ENCODE data around the gene INPP4A.

The INPP4A gene

DNA sequence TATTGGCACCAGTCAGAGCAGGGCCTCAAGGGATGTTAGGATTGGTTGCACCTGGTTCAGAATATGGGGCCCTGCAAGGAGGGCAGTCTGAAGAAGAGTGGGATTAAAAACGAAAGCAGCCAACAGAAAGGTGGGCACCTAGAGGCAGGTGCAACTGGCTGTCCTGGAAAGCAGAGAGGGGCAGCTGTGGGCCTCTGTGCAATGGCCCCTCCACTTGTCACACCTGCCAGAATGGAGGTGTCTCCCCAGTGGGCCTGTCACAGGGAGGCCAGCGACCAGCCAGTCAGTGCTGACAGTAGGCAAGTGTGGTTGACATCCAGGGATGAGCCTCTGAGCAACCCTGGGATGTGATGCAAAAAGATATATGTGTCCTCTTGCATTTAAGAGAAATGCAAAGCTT, 37.7 kb downstream of the INPP4A start:
- Mint-ChIP-seq H3K36me3 (peaks cover 3% of the 10 kb centered on the region), H3K27me3 (no peaks in the 10 kb centered on the region), H3K4me1 (peaks cover 40% of the 10 kb centered on the region), H3K4me3 (no peak overlapping the region), H3K9me3 (no peaks in the 10 kb centered on the region), H3K27ac (no peak overlapping the region)
- ATAC-seq (ENCODE audit: low read depth) (no peak), DNase-seq (ENCODE audit: low spot score in 2 of 2) (no peak)

DNA sequence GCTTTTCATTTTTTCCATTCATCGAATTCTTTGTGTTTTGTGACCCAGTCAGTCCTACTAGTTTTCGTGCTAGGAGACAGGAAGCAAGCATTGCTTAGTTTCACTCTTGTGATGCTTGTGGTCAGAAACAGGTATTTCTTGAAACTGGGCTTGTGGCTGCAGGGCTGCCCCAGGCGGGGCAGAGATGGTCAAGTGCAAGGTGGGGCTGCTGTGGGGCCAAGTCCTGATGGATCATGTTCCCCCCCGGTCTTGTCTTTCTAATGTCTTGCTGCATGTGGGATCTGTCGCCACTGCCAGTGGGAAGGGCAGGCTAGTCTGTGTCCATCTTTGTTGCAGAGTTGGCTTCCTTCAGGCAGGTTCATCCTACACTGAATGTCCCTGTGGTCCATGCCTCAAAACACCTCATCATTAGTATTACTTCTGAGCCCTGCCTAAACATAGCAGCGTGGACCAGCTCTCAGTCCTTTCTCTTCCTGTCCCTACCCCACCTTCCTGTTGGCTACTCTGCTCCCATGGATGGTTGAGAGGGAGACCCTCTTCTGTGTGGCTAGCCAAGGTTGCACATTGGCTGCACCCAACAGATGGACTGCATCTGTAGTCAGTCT, 38.7 kb downstream of the INPP4A start:
- Mint-ChIP-seq H3K9me3 (no peaks in the 10 kb centered on the region), H3K4me1 (peaks cover 43% of the 10 kb centered on the region)
- ATAC-seq (ENCODE audit: low read depth) = no peak

DNA sequence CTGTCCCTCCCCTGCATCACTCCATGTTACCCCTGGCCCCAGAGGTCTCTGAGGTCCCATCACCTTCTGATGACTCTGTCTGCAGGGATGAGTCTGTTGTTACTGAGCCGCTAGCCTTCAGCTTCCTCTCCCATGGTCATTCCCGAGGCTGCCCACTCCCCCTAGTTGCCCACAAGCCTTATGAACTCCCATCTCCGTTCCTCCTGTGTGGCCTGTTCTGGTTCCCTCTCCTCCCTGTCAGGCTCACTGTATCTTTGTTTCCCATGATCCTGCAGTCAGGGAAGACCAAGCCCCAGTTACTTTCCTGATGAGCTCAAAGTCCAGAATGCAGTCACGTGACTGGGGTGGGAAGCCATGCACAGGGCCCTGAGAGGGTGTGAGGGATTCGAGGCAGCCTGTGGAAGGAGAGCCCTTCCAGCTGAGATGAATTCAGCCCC, 39.5 kb downstream of the INPP4A start:
- H3K4me3 Mint-ChIP-seq = peak overlapping the region; percentile 16
- no peaks in the 10 kb centered on the region for H3K27me3 Mint-ChIP-seq
- H3K27ac Mint-ChIP-seq = no peak overlapping the region
- DNase-seq (ENCODE audit: low spot score in 2 of 2) (no peak), ATAC-seq (ENCODE audit: low read depth) (no peak)
- peaks cover 45% of the 10 kb centered on the region for H3K4me1 Mint-ChIP-seq
- H3K9me3 Mint-ChIP-seq = no peaks in the 10 kb centered on the region
- H3K36me3 Mint-ChIP-seq = no peaks in the 10 kb centered on the region

More for the DNA sequence above, 38.7 kb downstream of the INPP4A start:
- no peak overlapping the region for H3K27ac Mint-ChIP-seq
- no peaks in the 10 kb centered on the region for H3K36me3 Mint-ChIP-seq
- no peaks in the 10 kb centered on the region for H3K27me3 Mint-ChIP-seq
- DNase-seq (ENCODE audit: low spot score in 2 of 2) = no peak
- H3K4me3 Mint-ChIP-seq = peak overlapping the region; percentile 0

DNA sequence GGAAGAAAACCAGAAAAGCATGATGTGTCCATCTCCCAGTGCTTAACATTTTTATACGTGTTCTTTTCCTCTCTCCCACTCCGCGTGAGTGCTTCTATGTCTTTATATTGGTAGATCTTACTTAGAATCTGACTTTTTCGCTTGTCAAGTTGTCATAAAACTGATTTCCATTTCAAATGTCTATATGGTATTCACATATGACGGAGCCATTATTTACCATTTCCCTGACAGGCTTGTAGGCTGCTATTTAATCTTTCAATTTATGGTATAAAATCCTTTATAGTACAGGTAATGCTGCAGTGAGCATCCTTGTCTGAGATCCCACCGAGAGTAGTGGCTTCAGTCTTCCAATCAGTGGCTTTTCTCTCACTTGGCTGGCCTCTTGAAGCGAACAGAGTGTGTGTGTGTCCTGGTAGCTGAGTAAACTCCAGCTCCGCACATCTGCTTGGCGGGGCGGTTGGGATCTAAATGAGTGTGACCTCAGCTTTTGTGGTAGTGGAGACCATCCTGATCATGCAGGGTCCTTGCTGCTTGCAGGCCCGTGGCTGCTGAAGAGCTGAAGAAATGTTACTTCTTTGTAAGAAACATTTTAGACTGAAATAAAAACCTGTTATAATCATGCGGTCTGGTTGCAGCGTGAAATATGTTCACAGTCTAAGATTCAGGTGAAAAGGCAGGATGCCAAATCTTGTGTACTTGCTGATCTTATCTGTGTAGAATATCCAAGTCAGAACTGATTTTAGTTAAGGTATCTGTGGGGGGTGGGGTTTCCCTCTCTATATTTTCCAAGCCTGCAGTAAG, 40.2 kb downstream of the INPP4A start:
- Mint-ChIP-seq H3K27ac (no peak overlapping the region), H3K27me3 (no peaks in the 10 kb centered on the region), H3K9me3 (no peaks in the 10 kb centered on the region), H3K4me3 (no peak overlapping the region), H3K4me1 (peaks cover 40% of the 10 kb centered on the region), H3K36me3 (no peaks in the 10 kb centered on the region)
- DNase-seq (ENCODE audit: low spot score in 2 of 2) (no peak), ATAC-seq (ENCODE audit: low read depth) (no peak)

DNA sequence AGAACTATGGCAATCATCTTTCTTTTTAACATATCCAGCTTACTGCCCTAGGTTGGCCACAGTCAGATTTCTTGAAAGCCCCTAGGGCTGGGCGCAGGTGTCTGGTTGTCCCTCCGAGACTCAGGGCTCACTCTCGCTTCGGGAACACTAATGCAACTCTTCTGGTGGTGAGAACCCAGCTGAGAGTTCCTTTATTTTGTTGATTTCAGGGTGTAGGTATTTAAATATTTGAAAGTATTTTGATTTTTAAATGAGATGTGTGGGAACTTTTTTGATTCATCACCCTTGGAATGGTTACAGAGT, 40.7 kb downstream of the INPP4A start:
- Mint-ChIP-seq H3K36me3 (no peaks in the 10 kb centered on the region), H3K9me3 (no peaks in the 10 kb centered on the region), H3K27me3 (no peaks in the 10 kb centered on the region), H3K27ac (no peak overlapping the region), H3K4me3 (no peak overlapping the region), H3K4me1 (peaks cover 40% of the 10 kb centered on the region)
- DNase-seq (ENCODE audit: low spot score in 2 of 2) (no peak), ATAC-seq (ENCODE audit: low read depth) (no peak)

DNA sequence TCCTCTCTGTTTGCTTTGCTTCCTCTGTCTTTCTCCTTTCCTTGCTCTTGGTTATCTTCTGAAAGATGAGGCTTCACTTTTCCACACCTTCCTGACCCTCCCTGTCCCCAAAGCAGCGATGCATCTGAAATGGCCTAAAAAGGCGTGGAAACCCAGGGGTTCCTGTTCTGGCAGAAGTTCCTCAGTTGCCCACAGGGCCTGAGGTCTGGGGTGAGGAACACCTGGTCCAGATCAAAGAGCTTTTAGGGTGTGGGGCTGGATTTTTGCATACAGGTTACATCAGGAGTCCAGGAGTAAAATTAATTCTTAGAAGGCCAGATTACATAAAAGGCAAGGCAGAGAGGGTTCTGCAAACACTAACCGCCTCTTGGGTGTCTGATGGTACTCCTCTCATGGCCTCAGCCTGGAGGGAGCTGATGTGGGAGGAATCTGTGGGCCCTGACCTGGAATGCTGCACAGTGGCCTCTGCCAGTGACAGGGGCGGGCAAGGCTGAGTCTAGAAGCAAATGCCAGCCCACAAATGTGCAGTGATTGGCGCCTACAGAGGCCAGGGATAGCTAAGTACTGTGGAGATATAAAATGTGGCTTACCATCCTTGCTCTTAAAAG, 41.8 kb downstream of the INPP4A start:
- H3K36me3 Mint-ChIP-seq = no peaks in the 10 kb centered on the region
- H3K9me3 Mint-ChIP-seq = no peaks in the 10 kb centered on the region
- DNase-seq (ENCODE audit: low spot score in 2 of 2) = no peak
- no peaks in the 10 kb centered on the region for H3K27me3 Mint-ChIP-seq
- no peak overlapping the region for H3K4me3 Mint-ChIP-seq
- ATAC-seq (ENCODE audit: low read depth) = no peak
- no peak overlapping the region for H3K27ac Mint-ChIP-seq
- peaks cover 40% of the 10 kb centered on the region for H3K4me1 Mint-ChIP-seq

DNA sequence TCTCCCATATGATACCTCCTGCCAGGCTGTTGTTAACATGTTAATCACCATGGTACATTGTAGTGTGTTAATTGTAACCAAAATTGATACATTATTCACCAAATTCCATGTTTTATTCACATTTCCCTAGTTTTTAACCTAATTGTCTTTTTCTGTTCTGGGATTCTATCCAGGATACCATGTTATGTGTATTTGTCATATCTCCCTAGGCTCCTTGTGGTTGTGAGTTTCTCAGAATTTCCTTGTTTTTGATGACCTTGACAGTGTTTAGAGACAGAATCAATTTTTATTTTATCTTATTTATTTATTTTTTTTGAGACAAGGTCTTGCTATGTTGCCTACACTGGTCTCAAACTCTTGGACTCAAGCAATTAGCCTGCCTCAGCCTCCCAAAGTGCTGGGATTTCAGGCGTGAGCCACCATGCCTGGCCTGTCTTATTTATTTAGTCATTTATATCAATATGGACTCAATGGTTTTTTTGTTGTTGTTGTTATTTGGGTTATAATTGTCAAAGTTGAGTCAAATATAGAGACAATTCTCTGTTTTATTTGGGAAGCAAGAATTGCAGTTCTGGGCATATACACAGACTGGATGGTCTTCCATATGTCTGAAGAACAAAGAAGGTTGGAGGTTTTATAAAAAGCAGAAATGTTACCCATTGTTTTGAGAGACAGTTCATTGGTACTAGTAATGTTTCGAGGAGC, 42.6 kb downstream of the INPP4A start:
- ATAC-seq (ENCODE audit: low read depth) (no peak), DNase-seq (ENCODE audit: low spot score in 2 of 2) (no peak)
- Mint-ChIP-seq H3K4me3 (no peak overlapping the region), H3K9me3 (no peaks in the 10 kb centered on the region), H3K27me3 (no peaks in the 10 kb centered on the region), H3K27ac (no peak overlapping the region), H3K4me1 (peaks cover 38% of the 10 kb centered on the region), H3K36me3 (no peaks in the 10 kb centered on the region)

DNA sequence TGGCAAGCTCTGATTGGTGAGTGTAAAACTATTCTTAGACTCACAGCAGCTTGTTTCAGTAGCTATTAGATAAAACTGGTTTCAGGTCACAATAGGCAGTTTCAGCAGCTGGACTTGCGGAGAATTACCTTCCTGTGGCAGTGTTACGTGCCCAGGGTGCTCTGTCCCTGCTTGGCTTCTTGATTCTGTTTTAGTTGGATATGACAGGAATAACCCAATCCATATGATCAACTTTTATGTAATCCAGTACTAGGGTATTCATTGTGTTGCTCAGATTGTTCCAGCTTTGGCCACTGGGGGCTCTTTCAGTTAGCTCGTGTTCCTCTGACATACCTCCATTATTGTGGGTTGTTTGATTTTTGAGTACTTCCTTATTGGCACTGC, 43.1 kb downstream of the INPP4A start:
- H3K36me3 Mint-ChIP-seq = peaks cover 2% of the 10 kb centered on the region
- ATAC-seq (ENCODE audit: low read depth) = peak; percentile 98
- H3K27ac Mint-ChIP-seq = no peak overlapping the region
- DNase-seq (ENCODE audit: low spot score in 2 of 2) = peak; percentile 27 to 42
- H3K27me3 Mint-ChIP-seq = no peaks in the 10 kb centered on the region
- no peak overlapping the region for H3K4me3 Mint-ChIP-seq
- H3K4me1 Mint-ChIP-seq = peaks cover 36% of the 10 kb centered on the region
- no peaks in the 10 kb centered on the region for H3K9me3 Mint-ChIP-seq

DNA sequence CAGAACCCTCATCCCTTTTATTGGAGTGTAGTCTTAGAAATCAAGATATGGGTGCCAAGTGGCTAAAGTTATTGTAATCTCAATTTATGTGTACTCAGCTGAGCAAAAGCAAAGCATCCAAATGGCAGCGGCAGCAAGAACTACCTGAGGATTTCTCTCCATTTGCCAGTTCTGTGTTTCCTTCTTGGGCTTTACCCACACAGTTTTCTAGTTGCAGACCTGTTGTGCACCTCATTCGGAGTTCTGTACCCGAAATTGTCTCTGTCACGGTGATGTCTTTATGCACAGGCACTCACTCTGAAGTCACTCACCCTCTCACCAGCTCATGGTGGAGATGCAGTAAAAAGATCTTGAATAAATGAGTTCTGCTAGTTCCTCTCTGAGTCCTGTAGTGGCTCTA, 43.6 kb downstream of the INPP4A start:
- peaks cover 33% of the 10 kb centered on the region for H3K4me1 Mint-ChIP-seq
- ATAC-seq (ENCODE audit: low read depth) (no peak), DNase-seq (ENCODE audit: low spot score in 2 of 2) (no peak)
- H3K9me3 Mint-ChIP-seq = no peaks in the 10 kb centered on the region
- no peaks in the 10 kb centered on the region for H3K27me3 Mint-ChIP-seq
- H3K4me3 Mint-ChIP-seq = no peak overlapping the region
- H3K27ac Mint-ChIP-seq = no peak overlapping the region
- peaks cover 2% of the 10 kb centered on the region for H3K36me3 Mint-ChIP-seq

DNA sequence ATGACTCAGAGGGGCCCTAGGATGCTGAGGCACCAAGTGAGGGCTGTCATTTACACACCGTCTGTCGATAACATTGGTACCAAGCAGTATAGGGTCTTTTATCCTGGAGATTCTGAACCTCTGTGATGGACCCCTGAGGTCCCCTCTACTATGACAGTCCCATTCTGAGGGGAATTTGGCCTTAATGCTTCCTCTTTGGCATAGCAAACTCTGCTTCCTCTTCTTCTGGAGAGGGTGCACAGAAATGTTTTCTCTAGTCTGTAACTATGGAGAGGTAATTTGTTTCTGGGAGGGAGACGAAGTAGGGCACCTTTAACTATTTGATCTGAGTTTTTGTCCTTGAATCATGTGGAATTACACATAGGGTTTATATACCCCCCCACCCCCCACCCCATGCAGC, 44.8 kb downstream of the INPP4A start:
- no peaks in the 10 kb centered on the region for H3K27me3 Mint-ChIP-seq
- no peak for ATAC-seq (ENCODE audit: low read depth)
- no peak overlapping the region for H3K27ac Mint-ChIP-seq
- H3K4me1 Mint-ChIP-seq = peaks cover 23% of the 10 kb centered on the region
- peaks cover 3% of the 10 kb centered on the region for H3K36me3 Mint-ChIP-seq
- no peaks in the 10 kb centered on the region for H3K9me3 Mint-ChIP-seq
- DNase-seq (ENCODE audit: low spot score in 2 of 2) = no peak
- no peak overlapping the region for H3K4me3 Mint-ChIP-seq

DNA sequence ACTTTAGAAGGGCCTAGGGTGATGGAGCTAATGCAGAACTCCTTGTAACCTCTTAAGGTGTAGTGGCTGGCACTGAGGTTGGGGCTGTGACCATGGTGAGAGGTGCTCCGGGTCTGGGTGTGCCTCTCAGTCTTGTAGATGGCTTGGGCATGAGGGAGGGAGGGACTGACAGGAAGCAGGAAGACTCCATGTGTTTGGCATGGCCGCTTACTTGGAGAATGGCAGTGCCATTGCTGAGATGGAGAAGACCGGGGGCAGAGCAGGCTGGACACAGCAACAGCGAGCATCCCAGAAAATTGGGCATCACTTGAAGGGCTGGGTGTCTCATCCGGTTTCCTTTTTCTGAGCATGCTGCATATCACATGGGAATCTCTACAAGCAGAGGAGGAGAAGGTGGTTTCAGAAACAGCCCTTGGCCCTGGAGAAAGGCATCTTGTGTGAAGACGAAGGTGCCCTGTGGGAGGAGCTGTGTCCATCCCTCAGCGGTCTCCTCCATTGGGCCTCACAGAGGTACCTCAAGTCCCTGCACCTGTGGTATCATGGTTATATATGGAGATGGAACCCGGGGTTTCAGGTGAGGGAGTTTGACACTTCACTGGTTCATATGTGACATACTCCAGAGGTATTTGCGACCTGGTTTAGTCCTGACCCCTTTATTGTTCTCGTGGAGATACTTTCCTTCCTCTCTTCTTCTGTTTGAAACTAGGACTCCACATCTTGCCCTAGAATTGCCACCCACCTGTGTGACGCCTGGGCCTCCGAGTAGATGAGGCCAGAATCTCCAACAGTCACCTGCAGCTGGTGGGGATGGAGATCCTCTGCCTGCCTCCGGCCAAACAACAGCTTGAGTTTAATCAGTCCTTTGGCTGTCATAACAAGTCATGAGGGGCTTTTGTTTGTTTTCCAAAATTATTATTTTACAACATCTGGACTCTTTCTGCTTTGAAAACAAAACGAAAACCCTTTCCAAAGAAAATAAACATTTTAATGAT, 45.6 kb downstream of the INPP4A start:
- no peaks in the 10 kb centered on the region for H3K27me3 Mint-ChIP-seq
- DNase-seq (ENCODE audit: low spot score in 2 of 2) (no peak), ATAC-seq (ENCODE audit: low read depth) (no peak)
- no peak overlapping the region for H3K27ac Mint-ChIP-seq
- no peak overlapping the region for H3K4me3 Mint-ChIP-seq
- peaks cover 3% of the 10 kb centered on the region for H3K36me3 Mint-ChIP-seq
- H3K9me3 Mint-ChIP-seq = no peaks in the 10 kb centered on the region
- H3K4me1 Mint-ChIP-seq = peaks cover 21% of the 10 kb centered on the region

DNA sequence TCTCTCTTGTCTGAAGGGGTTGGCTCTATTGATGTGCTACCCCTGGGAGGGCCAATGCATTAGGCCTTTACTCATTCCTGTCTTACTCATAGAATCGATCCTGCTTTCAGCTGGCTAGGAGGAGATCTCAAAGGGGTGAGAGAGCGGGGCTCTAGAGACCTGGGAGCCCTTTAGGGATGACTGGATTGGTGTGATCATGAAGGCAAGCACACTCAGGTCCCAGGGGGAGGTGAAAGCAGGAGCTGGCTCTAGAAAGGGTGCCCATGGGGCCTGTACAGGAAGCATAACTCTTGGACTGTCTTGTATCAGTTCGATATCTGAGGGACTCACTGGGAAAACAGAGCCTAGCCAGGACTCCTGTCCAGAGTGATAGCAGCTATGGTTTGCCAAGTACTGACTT, 47.8 kb downstream of the INPP4A start:
- Mint-ChIP-seq H3K27ac (no peak overlapping the region), H3K4me3 (no peak overlapping the region), H3K27me3 (no peaks in the 10 kb centered on the region), H3K9me3 (peaks cover 6% of the 10 kb centered on the region), H3K4me1 (peaks cover 18% of the 10 kb centered on the region), H3K36me3 (peaks cover 13% of the 10 kb centered on the region)
- no peak for ATAC-seq (ENCODE audit: low read depth)
- no peak for DNase-seq (ENCODE audit: low spot score in 2 of 2)

DNA sequence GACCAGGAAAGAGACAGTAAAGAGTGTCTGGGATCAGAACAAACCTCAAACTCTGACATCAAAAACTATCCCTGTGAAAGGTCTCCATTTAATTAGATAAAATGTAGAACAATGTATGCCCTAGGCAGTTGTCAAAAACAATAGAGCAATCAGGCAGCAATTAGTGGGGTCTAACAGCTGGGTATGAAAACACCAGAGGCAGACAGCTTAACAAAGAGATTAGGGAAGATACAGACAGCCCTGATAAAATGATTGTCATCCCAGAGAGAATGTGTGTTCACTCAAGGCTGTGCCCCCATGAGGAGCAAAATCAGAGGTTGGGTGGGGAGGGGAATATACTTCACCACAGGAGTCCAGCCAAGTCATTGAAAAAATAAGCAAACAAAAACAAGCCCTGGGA, 50.0 kb downstream of the INPP4A start:
- H3K36me3 Mint-ChIP-seq = peaks cover 25% of the 10 kb centered on the region
- H3K9me3 Mint-ChIP-seq = peaks cover 6% of the 10 kb centered on the region
- H3K27ac Mint-ChIP-seq = no peak overlapping the region
- DNase-seq (ENCODE audit: low spot score in 2 of 2) (no peak), ATAC-seq (ENCODE audit: low read depth) (no peak)
- no peak overlapping the region for H3K4me3 Mint-ChIP-seq
- H3K4me1 Mint-ChIP-seq = peaks cover 5% of the 10 kb centered on the region
- no peaks in the 10 kb centered on the region for H3K27me3 Mint-ChIP-seq
